SK-N-SH (cell line): Measurements from ENCODE around the gene ARRDC3. TPM values are rescaled to one million over a fixed set of nuclear protein-coding genes. Genes with fewer than 3 reads are reported as not detected.

Experiments used
- CTCF ChIA-PET: fragments of 300-600, 350-600 bp; formaldehyde crosslinking; extraction: SDS; loops from one replicate; lab custom pipeline; 2021; lab: Yijun Ruan, JAX
- POLR2A ChIA-PET: fragments of 350-600 bp; sonication (Branson Sonifier 250); formaldehyde crosslinking; extraction: SDS; loops from one replicate; lab custom pipeline; 2020; ENCODE audit warnings: antibody characterized with exemption, inconsistent platforms; lab: Yijun Ruan, JAX
- DNase-seq: peaks from one replicate; pipeline ENCODE4 v3.0.0; 2012
- H2AFZ ChIP-seq: fragments of 200-600 bp; sonication (generic); 2 replicates; pipeline ENCODE4 v1.8.1; 2016; ENCODE audit warnings: antibody characterized with exemption, mild to moderate bottlenecking, low read depth
- H3F3A ChIP-seq: fragments of 200-600 bp; sonication (generic); replicated peaks from 2 replicates; pipeline ENCODE3; 2016; ENCODE audit warnings: antibody characterized with exemption, mild to moderate bottlenecking; ENCODE audit not compliant: insufficient read depth
- H3K27ac ChIP-seq, 2 experiments: fragments of 200-500 bp in 1 of 2; fragments of 200-600 bp in 1 of 2; sonication (Bioruptor generic) in 1 of 2; sonication (generic), shearing (Covaris generic) in 1 of 2; 2 replicates each; pipeline versions ENCODE4 v1.5.1 to v1.6.1; 2014 to 2016; ENCODE audit warnings: low read depth in 2 of 2, inconsistent platforms in 1 of 2, low read length in 1 of 2, mild to moderate bottlenecking in 1 of 2, mixed read lengths in 1 of 2
- H3K27me3 ChIP-seq: fragments of 200-600 bp; sonication (generic), shearing (Covaris generic); 2 replicates; pipeline ENCODE4 v1.6.1; 2016; ENCODE audit warnings: mixed run types; ENCODE audit not compliant: insufficient read depth
- H3K36me3 ChIP-seq, 2 experiments: fragments of 200-500 bp in 1 of 2; fragments of 200-600 bp in 1 of 2; sonication (Bioruptor generic) in 1 of 2; sonication (generic) in 1 of 2; replicated peaks in 1 of 2; 2 replicates each; pipeline versions ENCODE3 to v1.5.1; 2014 to 2016; ENCODE audit warnings: low read length in 1 of 2, mild to moderate bottlenecking in 1 of 2; ENCODE audit not compliant: insufficient read depth in 2 of 2, control insufficient read depth in 1 of 2
- H3K4me1 ChIP-seq, 2 experiments: fragments of 200-500 bp in 1 of 2; fragments of 200-600 bp in 1 of 2; sonication (Bioruptor generic) in 1 of 2; sonication (generic), shearing (Covaris generic) in 1 of 2; 2 replicates each; pipeline versions ENCODE4 v1.5.1 to v1.6.1; 2014 to 2016; ENCODE audit warnings: low read depth in 1 of 2, low read length in 1 of 2, mixed run types in 1 of 2; ENCODE audit not compliant: insufficient read depth in 2 of 2, control insufficient read depth in 1 of 2
- H3K4me2 ChIP-seq: fragments of 200-600 bp; sonication (generic), shearing (Covaris generic); 2 replicates; pipeline ENCODE4 v1.6.1; 2017; ENCODE audit warnings: mixed run types
- H3K4me3 ChIP-seq, 2 experiments: fragments of 200-500 bp in 1 of 2; fragments of 200-600 bp in 1 of 2; sonication (Bioruptor generic) in 1 of 2; sonication (generic), shearing (Covaris generic) in 1 of 2; 2 replicates each; pipeline versions ENCODE4 v1.5.1 to v1.8.1; 2014 to 2016; ENCODE audit warnings: low read depth in 2 of 2, inconsistent platforms in 1 of 2, low read length in 1 of 2, mild to moderate bottlenecking in 1 of 2, mixed read lengths in 1 of 2, moderate library complexity in 1 of 2
- H3K79me2 ChIP-seq: fragments of 200-600 bp; sonication (generic); 2 replicates; pipeline ENCODE4 v1.8.1; 2017; ENCODE audit warnings: mild to moderate bottlenecking; ENCODE audit not compliant: insufficient read depth
- H3K9ac ChIP-seq: fragments of 200-600 bp; sonication (generic); 2 replicates; pipeline ENCODE4 v1.6.1; 2017; ENCODE audit warnings: mixed run types
- H3K9me2 ChIP-seq: fragments of 200-600 bp; sonication (generic); 2 replicates; pipeline ENCODE4 v1.6.1; 2017; ENCODE audit warnings: mixed run types
- H3K9me3 ChIP-seq: fragments of 200-600 bp; sonication (generic); 2 replicates; pipeline ENCODE4 v1.6.1; 2017; ENCODE audit warnings: mixed run types, mild to moderate bottlenecking, moderate library complexity
- H4K20me1 ChIP-seq: fragments of 200-600 bp; sonication (generic); 2 replicates; pipeline ENCODE4 v1.6.1; 2017; ENCODE audit warnings: mild to moderate bottlenecking, mixed run types; ENCODE audit not compliant: insufficient read depth
- FOXJ3 ChIP-seq: sonication (generic); formaldehyde crosslinking; IDR thresholded peaks from 2 replicates; pipeline ENCODE4 v1.5.1; 2020; ENCODE audit warnings: mild to moderate bottlenecking, missing genetic modification reagents
- FOXM1 ChIP-seq: IDR thresholded peaks from 2 replicates; pipeline ENCODE4 v1.4.0; 2012; ENCODE audit warnings: low read depth, mild to moderate bottlenecking
- GATA2 ChIP-seq: sonication (generic); formaldehyde crosslinking; IDR thresholded peaks from 2 replicates; pipeline ENCODE4 v1.5.0; 2020; ENCODE audit warnings: mild to moderate bottlenecking, missing genetic modification reagents
- IRF3 ChIP-seq: fragments of 150-350 bp; IDR thresholded peaks from 2 replicates; pipeline ENCODE4 v1.6.1; 2016; ENCODE audit warnings: mild to moderate bottlenecking, low read depth, low read length
- POLR2AphosphoS5 ChIP-seq: IDR thresholded peaks from 2 replicates; pipeline ENCODE4 v1.6.1; 2012; ENCODE audit warnings: low read depth, low read length
- RAD21 ChIP-seq: IDR thresholded peaks from 2 replicates; pipeline ENCODE4 v1.6.1; 2012; ENCODE audit warnings: mild to moderate bottlenecking, low read length
- RCOR1 ChIP-seq: fragments of 150-350 bp; IDR thresholded peaks from 2 replicates; pipeline ENCODE4 v1.6.1; 2017; ENCODE audit warnings: antibody characterized with exemption, low read length
- REST ChIP-seq: IDR thresholded peaks from 2 replicates; pipeline ENCODE4 v1.6.1; 2012; ENCODE audit warnings: mild to moderate bottlenecking, low read depth, low read length, moderate library complexity
- RFX5 ChIP-seq: IDR thresholded peaks from 2 replicates; pipeline ENCODE4 v1.6.1; 2012; ENCODE audit warnings: mild to moderate bottlenecking, improper control_type of control experiment, low read length
- SIN3A ChIP-seq: IDR thresholded peaks from 2 replicates; pipeline ENCODE4 v1.6.1; 2012; ENCODE audit warnings: low read depth, mild to moderate bottlenecking, low read length, moderate library complexity, borderline replicate concordance
- TAF1 ChIP-seq: IDR thresholded peaks from 2 replicates; pipeline ENCODE4 v1.6.1; 2012; ENCODE audit warnings: low read depth, mild to moderate bottlenecking, low read length, moderate library complexity, borderline replicate concordance
- TCF12 ChIP-seq: IDR thresholded peaks from 2 replicates; pipeline ENCODE4 v1.4.0; 2012
- USF2 ChIP-seq: fragments of 150-350 bp; IDR thresholded peaks from 2 replicates; pipeline ENCODE4 v1.6.1; 2017; ENCODE audit warnings: antibody characterized with exemption, low read length, low read depth, borderline replicate concordance
- ZBTB33 ChIP-seq: IDR thresholded peaks from 2 replicates; pipeline ENCODE4 v1.4.0; 2012; ENCODE audit warnings: low read depth, borderline replicate concordance
- WGBS: methylation state at CpG from one replicate; pipeline ENCODE4 v1.1.6; 2017; ENCODE audit warnings: low lambda C conversion rate; 5-methylcytosine and 5-hydroxymethylcytosine counted together
- polyA plus RNA-seq, 3 experiments: library from polyadenylated mRNA; depleted of rRNA; stranded (reverse); fragments of >200 nt; gene quantifications; 2 replicates each; pipeline ENCODE4 v1.2.3, GENCODE V29; 2012
- TF ChIP-seq, protein P1 (sequence below): IDR thresholded peaks from 2 replicates; pipeline ENCODE4; 2012
- TF ChIP-seq, protein P2 (sequence below): IDR thresholded peaks from 2 replicates; pipeline ENCODE4 v1.4.0; 2012; ENCODE audit warnings: low read depth

ARRDC3 gene
- polyA plus RNA-seq, 1 of the 3 experiments (the other 2 are of a cell fraction), result 26.0 TPM

DNA sequence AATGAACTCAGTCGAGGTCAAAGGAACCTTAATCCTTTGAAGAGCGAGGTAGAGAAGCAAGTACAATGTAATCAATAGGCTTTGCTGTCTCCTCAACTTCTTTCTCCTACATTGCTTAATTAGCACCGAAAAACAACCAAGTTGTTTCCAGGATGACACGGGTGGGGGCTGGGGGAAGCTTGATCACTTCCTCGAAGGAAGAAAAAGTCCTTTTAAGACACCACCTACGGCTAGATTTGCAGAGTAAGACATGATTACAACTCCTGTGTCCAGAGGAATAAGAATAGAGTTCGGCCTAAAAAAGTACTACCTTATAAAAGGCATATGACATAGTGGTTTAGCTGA is 811 bp upstream of the ARRDC3 start:
- no peaks in the 10 kb centered on the region for H3K9me3 ChIP-seq
- peak overlapping the region; percentile 32 for H2AFZ ChIP-seq
- under 1% methylated on average over 7 of the region's 7 CpGs for WGBS
- peak overlapping the region; percentile 72 for H3K4me2 ChIP-seq
- H3K27ac ChIP-seq, result peak overlapping the region; percentile 99 to 100
- TF ChIP-seq RCOR1, result no peak
- TF ChIP-seq TCF12, result no peak
- TF ChIP-seq, protein P1, sequence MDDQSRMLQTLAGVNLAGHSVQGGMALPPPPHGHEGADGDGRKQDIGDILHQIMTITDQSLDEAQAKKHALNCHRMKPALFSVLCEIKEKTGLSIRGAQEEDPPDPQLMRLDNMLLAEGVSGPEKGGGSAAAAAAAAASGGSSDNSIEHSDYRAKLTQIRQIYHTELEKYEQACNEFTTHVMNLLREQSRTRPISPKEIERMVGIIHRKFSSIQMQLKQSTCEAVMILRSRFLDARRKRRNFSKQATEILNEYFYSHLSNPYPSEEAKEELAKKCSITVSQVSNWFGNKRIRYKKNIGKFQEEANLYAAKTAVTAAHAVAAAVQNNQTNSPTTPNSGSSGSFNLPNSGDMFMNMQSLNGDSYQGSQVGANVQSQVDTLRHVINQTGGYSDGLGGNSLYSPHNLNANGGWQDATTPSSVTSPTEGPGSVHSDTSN, result no peak
- TF ChIP-seq ZBTB33, result no peak
- TF ChIP-seq USF2, result no peak
- TF ChIP-seq TAF1, result no peak
- TF ChIP-seq FOXJ3, result no peak
- no peak for TF ChIP-seq FOXM1
- TF ChIP-seq, all 33 proteins: peak for 0
- no peaks in the 10 kb centered on the region for H3K9me2 ChIP-seq
- no peaks in the 10 kb centered on the region for H4K20me1 ChIP-seq
- peaks cover 41% of the 10 kb centered on the region for H3F3A ChIP-seq
- POLR2A ChIA-PET, result interaction anchor here (0.7 to 1.9 kb wide), 12 partner anchors 13 to 452 kb away, joined by 3 to 16 read pairs (median 4); no protein-coding TSS in a partner anchor
- CTCF ChIA-PET, result interaction anchor here (0.6 to 7.2 kb wide), 45 partner anchors 9 to 580 kb away, joined by 3 to 128 read pairs (median 10); no protein-coding TSS in a partner anchor
- H3K9ac ChIP-seq, result peak overlapping the region; percentile 100
- H3K36me3 ChIP-seq, result peaks cover 0 to 4% of the 10 kb centered on the region in 2 experiments
- H3K4me3 ChIP-seq, result peak overlapping the region; percentile 89 to 94
- H3K79me2 ChIP-seq, result peaks cover 42% of the 10 kb centered on the region
- H3K4me1 ChIP-seq, result peaks cover 0 to 5% of the 10 kb centered on the region in 2 experiments; a peak in 2 of 4 replicates
- no peak for DNase-seq
- H3K27me3 ChIP-seq, result no peaks in the 10 kb centered on the region

DNA sequence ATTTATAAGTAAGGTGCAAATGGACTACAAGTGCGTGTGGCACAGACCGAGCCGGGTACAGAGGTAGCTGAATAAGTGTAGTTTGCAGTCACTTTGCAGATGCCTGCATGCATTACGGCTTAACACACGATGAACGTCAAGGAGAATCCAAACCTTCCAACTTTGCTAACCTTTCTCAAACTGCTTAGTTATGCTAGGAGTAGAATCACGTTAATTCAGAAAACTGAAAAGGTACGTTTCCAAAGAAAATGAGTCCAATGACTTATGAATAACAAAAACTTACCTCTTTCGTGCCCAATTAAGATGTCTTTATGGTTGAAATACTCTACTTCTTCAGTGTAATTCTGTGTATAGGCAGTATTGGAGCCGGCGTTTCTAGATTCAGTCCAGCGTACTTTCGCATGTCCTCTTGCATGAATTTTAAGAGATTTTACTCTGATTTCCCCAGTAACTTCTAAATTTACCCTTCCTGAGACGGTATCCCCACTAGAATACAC is 539 bp downstream of the ARRDC3 start:
- H3K4me2 ChIP-seq, result peak overlapping the region; percentile 82
- H3K79me2 ChIP-seq, result peaks cover 55% of the 10 kb centered on the region
- peak; percentile 4; the same call in 1 of the 2 replicates for TF ChIP-seq RAD21
- 0 out of 2 replicates have a peak, but pooled peaks have one; percentile 4 for TF ChIP-seq REST
- TF ChIP-seq RFX5, result no peak
- TF ChIP-seq, protein P2, sequence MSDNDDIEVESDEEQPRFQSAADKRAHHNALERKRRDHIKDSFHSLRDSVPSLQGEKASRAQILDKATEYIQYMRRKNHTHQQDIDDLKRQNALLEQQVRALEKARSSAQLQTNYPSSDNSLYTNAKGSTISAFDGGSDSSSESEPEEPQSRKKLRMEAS, result 0 out of 2 replicates have a peak, but pooled peaks have one; percentile 4
- TF ChIP-seq FOXJ3, result no peak
- no peak for TF ChIP-seq GATA2 (CRISPR knock-in tag)
- 0 out of 2 replicates have a peak, but pooled peaks have one; percentile 40 for TF ChIP-seq SIN3A
- peak; percentile 57; the same call in 1 of the 2 replicates for TF ChIP-seq POLR2AphosphoS5
- TF ChIP-seq IRF3, result no peak
- no peak for TF ChIP-seq RCOR1
- H3K36me3 ChIP-seq, result peaks cover 10 to 18% of the 10 kb centered on the region in 2 experiments
- DNase-seq, result no peak
- peak overlapping the region; percentile 89 to 94 for H3K4me3 ChIP-seq
- H2AFZ ChIP-seq, result no peak overlapping the region
- H3K9me3 ChIP-seq, result no peaks in the 10 kb centered on the region
- H3K9me2 ChIP-seq, result no peaks in the 10 kb centered on the region
- H3K27ac ChIP-seq, result peak overlapping the region; percentile 100
- WGBS, result under 1% methylated on average over 14 of the region's 14 CpGs
- no peaks in the 10 kb centered on the region for H3K27me3 ChIP-seq
- ChIA-PET POLR2A (interaction anchor here (0.7 to 1.9 kb wide), 18 partner anchors 8 to 517 kb away, joined by 3 to 16 read pairs (median 4); no protein-coding TSS in a partner anchor), CTCF (interaction anchor here (0.9 to 7.2 kb wide), 11 partner anchors 13 to 573 kb away, joined by 3 to 128 read pairs (median 39); no protein-coding TSS in a partner anchor)
- peaks cover 8 to 12% of the 10 kb centered on the region in 2 experiments; a peak in 3 of 4 replicates for H3K4me1 ChIP-seq
- peaks cover 8% of the 10 kb centered on the region; the same call in 1 of the 2 replicates for H4K20me1 ChIP-seq
- H3K9ac ChIP-seq, result peak overlapping the region; percentile 100
- peaks cover 47% of the 10 kb centered on the region for H3F3A ChIP-seq
